ENCODE data around the gene RNASEH2B. TPM values are rescaled to one million over a fixed set of nuclear protein-coding genes. Genes with fewer than 3 reads are reported as not detected.

Gene RNASEH2B
- total and polyA plus RNA-seq, 2 of the 8 experiments (the other 6 are each of a cell fraction or from before 2014, with no cell fraction given) = 19.3 to 43.9 TPM

GRCh38 chr13:50924025-50924424 is 14.4 kb downstream of the RNASEH2B start (continued):
- TF ChIP-seq HDAC2 (IDR thresholded peaks at IDR 0.05; ENCODE audit: borderline replicate concordance in 1 of 2, low read depth in 2 of 2, low read length in 2 of 2) = no peak
- no peak for TF ChIP-seq SIX5 (IDR thresholded peaks at IDR 0.05; ENCODE audit: low read depth, low read length)

Data from H1 (cell line).